ENCODE measurements around the gene FOXD1.

DNA sequence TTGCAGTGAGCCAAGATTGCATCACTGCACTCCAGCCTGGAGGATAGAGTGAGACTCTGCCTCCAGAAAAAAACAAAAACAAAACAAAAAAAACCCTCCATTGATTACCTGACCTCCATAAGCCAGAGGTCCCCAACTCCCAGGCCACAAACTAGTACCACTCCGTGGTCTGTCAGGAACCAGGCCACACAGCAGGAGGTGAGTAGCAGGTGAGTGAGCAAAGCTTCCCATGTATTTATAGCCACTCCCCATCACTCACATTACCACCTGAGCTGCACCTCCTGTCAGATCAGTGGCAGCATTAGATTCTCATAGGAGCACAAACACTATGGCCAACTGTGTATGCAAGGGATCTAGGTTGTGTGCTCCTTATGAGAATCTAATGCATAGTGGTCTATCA lies 35.9 kb upstream of the FOXD1 start:
- no peak for TF ChIP-seq TAF1 (IDR thresholded peaks at IDR 0.05; ENCODE audit: borderline replicate concordance, low read depth, low read length)
- no peak for TF ChIP-seq JUND (IDR thresholded peaks at IDR 0.05)
- TF ChIP-seq, protein P1, sequence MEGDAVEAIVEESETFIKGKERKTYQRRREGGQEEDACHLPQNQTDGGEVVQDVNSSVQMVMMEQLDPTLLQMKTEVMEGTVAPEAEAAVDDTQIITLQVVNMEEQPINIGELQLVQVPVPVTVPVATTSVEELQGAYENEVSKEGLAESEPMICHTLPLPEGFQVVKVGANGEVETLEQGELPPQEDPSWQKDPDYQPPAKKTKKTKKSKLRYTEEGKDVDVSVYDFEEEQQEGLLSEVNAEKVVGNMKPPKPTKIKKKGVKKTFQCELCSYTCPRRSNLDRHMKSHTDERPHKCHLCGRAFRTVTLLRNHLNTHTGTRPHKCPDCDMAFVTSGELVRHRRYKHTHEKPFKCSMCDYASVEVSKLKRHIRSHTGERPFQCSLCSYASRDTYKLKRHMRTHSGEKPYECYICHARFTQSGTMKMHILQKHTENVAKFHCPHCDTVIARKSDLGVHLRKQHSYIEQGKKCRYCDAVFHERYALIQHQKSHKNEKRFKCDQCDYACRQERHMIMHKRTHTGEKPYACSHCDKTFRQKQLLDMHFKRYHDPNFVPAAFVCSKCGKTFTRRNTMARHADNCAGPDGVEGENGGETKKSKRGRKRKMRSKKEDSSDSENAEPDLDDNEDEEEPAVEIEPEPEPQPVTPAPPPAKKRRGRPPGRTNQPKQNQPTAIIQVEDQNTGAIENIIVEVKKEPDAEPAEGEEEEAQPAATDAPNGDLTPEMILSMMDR (IDR thresholded peaks at IDR 0.05): no peak
- TF ChIP-seq NFIC (IDR thresholded peaks at IDR 0.05; ENCODE audit: borderline replicate concordance): no peak
- TF ChIP-seq RAD21 (IDR thresholded peaks at IDR 0.05; ENCODE audit: low read length): no peak
- TF ChIP-seq, protein P2, sequence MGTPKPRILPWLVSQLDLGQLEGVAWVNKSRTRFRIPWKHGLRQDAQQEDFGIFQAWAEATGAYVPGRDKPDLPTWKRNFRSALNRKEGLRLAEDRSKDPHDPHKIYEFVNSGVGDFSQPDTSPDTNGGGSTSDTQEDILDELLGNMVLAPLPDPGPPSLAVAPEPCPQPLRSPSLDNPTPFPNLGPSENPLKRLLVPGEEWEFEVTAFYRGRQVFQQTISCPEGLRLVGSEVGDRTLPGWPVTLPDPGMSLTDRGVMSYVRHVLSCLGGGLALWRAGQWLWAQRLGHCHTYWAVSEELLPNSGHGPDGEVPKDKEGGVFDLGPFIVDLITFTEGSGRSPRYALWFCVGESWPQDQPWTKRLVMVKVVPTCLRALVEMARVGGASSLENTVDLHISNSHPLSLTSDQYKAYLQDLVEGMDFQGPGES (IDR thresholded peaks at IDR 0.05; ENCODE audit: low read depth, low read length): no peak
- TF ChIP-seq FOXM1 (IDR thresholded peaks at IDR 0.05; ENCODE audit: low read depth): no peak

Measured in SK-N-SH (cell line).